A673 (cell line): ENCODE measurements around the gene DIP2C. TPM values are rescaled to one million over a fixed set of nuclear protein-coding genes. Genes with fewer than 3 reads are reported as not detected.

Source experiments
- BruUV-seq: library from RNA; stranded (reverse); fragments of 400-500 nt; replicated peaks from 2 replicates; lab custom pipeline; 2021; lab: Mats Ljungman, UMichigan
- CTCF ChIA-PET: fragments of 300-600 bp; sonication (Branson Sonifier 250); formaldehyde crosslinking; loops from one replicate; lab custom pipeline; 2022; ENCODE audit warnings: antibody characterized with exemption; lab: Charles Lee
- POLR2A ChIA-PET: fragments of 300-600 bp; sonication (Branson Sonifier 250); formaldehyde crosslinking; loops from one replicate; lab custom pipeline; 2022; ENCODE audit warnings: antibody characterized with exemption; ENCODE audit not compliant: low non-redundant PET; lab: Charles Lee
- DNase-seq: peaks from one replicate; pipeline ENCODE4 v3.0.0-alpha.2; 2015; ENCODE audit warnings: low spot score
- H3K27ac ChIP-seq: fragments of 200-600 bp; sonication (generic); 2 replicates; pipeline ENCODE4 v1.5.1; 2016; ENCODE audit warnings: mixed run types, low read depth, mild to moderate bottlenecking, mixed read lengths, antibody characterized with exemption, low read length; ENCODE audit not compliant: poor library complexity, severe bottlenecking
- H3K27me3 ChIP-seq: fragments of 200-600 bp; sonication (generic); replicated peaks from 2 replicates; pipeline ENCODE4 v1.6.1; 2017; ENCODE audit warnings: mixed run types, low read depth, mild to moderate bottlenecking, mixed read lengths, antibody characterized with exemption, low read length; ENCODE audit not compliant: insufficient read depth, poor library complexity
- H3K36me3 ChIP-seq: fragments of 200-600 bp; sonication (generic); 2 replicates; pipeline ENCODE4 v1.6.1; 2016; ENCODE audit warnings: mixed run types, mild to moderate bottlenecking, mixed read lengths, antibody characterized with exemption, low read length; ENCODE audit not compliant: insufficient read depth, poor library complexity, severe bottlenecking
- H3K4me1 ChIP-seq: fragments of 200-600 bp; sonication (generic); 2 replicates; pipeline ENCODE4 v1.6.1; 2017; ENCODE audit warnings: mixed run types, mild to moderate bottlenecking, mixed read lengths, antibody characterized with exemption, low read length; ENCODE audit not compliant: insufficient read depth, poor library complexity, severe bottlenecking
- H3K4me3 ChIP-seq: fragments of 200-600 bp; sonication (generic); 2 replicates; pipeline ENCODE4 v1.5.1; 2016; ENCODE audit warnings: low read depth, mixed run types, mild to moderate bottlenecking, mixed read lengths, low read length; ENCODE audit not compliant: poor library complexity, severe bottlenecking
- H3K9me3 ChIP-seq: fragments of 200-600 bp; sonication (generic); 2 replicates; pipeline ENCODE4 v1.6.1; 2016; ENCODE audit warnings: mixed run types, low read depth, mild to moderate bottlenecking, mixed read lengths, antibody characterized with exemption, low read length; ENCODE audit not compliant: poor library complexity, severe bottlenecking
- EZH2 ChIP-seq: fragments of 200-600 bp; sonication (generic); IDR thresholded peaks from 2 replicates; pipeline ENCODE4 v1.6.1; 2017; ENCODE audit warnings: borderline replicate concordance, low read depth, mild to moderate bottlenecking, mixed read lengths, antibody characterized with exemption, low read length; ENCODE audit not compliant: poor library complexity, severe bottlenecking
- intact Hi-C: fragments of 100-400 bp; cut with micrococcal nuclease; formaldehyde crosslinking; loops from one replicate; pipeline ENCODE4 v1.10.0; 2022; ENCODE audit not compliant: unreplicated experiment
- total RNA-seq: library from RNA; stranded (reverse); gene quantifications from 2 replicates; pipeline ENCODE4 v1.2.3, GENCODE V29; 2021
- TF ChIP-seq, protein P1 (sequence below): fragments of 300-800, 200-600 bp; sonication (generic); conservative IDR thresholded peaks from 2 replicates; pipeline ENCODE4 v1.5.1; 2017; ENCODE audit warnings: low read depth, mild to moderate bottlenecking, antibody characterized with exemption, low read length, moderate library complexity, mixed read lengths

DIP2C gene
- total RNA-seq, 1 experiment from 2014 or later: 13.2 TPM

DNA sequence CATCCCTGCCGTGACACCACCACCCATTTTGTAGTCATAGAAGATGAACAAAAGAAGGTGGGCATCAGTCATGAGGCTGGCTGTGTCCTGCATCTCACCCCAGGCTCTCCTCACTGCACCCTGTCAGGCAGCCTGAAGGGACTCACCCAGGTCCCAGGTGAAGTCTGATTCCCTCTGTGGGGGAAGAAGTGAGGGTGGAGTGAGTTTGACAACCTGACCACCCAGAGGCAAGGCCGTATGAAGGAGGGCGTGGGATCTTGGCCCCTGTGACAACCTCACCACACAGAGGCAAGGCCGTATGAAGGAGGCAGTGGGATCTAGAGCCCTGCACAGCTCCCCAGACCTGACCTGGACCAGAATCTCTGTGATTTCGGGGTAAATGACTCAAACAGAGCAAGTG, 152.5 kb downstream of the DIP2C start:
- CTCF ChIA-PET: no interaction called here
- intact Hi-C loops: no loop called here
- H3K9me3 ChIP-seq: no peaks in the 10 kb centered on the region
- BruUV-seq: no TSS peak
- peaks cover 1% of the 10 kb centered on the region for H3K4me1 ChIP-seq
- H3K4me3 ChIP-seq: no peak overlapping the region
- POLR2A ChIA-PET: no interaction called here
- TF ChIP-seq EZH2: no peak
- TF ChIP-seq, protein P1, sequence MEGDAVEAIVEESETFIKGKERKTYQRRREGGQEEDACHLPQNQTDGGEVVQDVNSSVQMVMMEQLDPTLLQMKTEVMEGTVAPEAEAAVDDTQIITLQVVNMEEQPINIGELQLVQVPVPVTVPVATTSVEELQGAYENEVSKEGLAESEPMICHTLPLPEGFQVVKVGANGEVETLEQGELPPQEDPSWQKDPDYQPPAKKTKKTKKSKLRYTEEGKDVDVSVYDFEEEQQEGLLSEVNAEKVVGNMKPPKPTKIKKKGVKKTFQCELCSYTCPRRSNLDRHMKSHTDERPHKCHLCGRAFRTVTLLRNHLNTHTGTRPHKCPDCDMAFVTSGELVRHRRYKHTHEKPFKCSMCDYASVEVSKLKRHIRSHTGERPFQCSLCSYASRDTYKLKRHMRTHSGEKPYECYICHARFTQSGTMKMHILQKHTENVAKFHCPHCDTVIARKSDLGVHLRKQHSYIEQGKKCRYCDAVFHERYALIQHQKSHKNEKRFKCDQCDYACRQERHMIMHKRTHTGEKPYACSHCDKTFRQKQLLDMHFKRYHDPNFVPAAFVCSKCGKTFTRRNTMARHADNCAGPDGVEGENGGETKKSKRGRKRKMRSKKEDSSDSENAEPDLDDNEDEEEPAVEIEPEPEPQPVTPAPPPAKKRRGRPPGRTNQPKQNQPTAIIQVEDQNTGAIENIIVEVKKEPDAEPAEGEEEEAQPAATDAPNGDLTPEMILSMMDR: no peak
- H3K36me3 ChIP-seq: no peaks in the 10 kb centered on the region
- H3K27ac ChIP-seq: no peak overlapping the region
- no peaks in the 10 kb centered on the region for H3K27me3 ChIP-seq
- DNase-seq: no peak

DNA sequence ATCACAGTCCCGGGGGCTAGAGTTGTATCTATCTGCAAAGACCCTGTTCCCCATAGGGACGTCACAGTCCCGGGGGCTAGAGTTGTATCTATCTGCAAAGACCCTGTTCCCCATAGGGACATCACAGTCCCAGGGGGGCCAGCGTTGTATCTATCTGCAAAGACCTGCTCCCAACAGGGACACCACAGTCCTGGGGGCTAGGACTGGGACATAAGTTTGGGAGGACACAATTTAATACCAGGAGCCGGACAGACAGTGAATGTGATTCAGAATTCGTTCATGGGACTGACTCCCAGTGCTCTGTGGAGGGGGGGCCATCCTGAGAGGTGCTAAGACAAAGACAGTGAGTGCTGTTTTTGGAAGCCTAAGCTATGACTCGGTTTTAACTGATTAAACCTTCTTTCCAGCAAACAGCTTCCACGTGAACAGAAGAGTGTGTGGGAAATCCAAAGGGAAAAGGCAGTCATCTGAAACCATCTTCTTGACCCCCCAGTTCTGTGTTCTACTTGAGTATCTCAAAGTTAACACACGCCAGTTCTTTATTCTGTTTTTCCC, 153.0 kb downstream of the DIP2C start:
- ChIA-PET CTCF (no interaction called here), POLR2A (no interaction called here)
- no peak overlapping the region for H3K27ac ChIP-seq
- H3K9me3 ChIP-seq: no peaks in the 10 kb centered on the region
- no peak for DNase-seq
- H3K4me3 ChIP-seq: no peak overlapping the region
- H3K27me3 ChIP-seq: no peaks in the 10 kb centered on the region
- no peaks in the 10 kb centered on the region for H3K4me1 ChIP-seq
- intact Hi-C loops: no loop called here
- H3K36me3 ChIP-seq: no peaks in the 10 kb centered on the region
- BruUV-seq: no TSS peak
- TF ChIP-seq, protein P1: no peak
- no peak for TF ChIP-seq EZH2

DNA sequence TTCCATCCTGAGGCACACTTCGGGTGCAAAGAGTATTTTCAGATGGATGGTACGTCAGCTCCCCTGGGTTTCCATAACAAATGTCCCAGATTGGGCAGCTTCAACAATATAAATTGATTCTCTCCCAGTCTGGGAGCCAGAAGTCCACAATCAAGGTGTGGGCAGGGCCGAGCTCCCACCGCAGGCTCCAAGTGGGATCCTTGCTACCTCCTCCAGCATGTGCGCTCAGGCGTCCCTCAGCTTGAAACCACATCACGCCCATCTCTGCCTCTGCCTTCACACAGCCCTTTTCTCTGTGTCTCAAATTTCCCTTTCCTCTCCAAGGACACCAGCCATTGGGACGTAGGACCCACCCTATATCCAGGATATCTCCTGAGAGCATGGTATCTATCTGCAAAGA, 153.5 kb downstream of the DIP2C start:
- ChIA-PET CTCF (no interaction called here), POLR2A (no interaction called here)
- intact Hi-C loops: no loop called here
- DNase-seq: no peak
- Histone ChIP-seq H3K4me3 (no peak overlapping the region), H3K9me3 (no peaks in the 10 kb centered on the region), H3K36me3 (no peaks in the 10 kb centered on the region), H3K4me1 (no peaks in the 10 kb centered on the region), H3K27me3 (no peaks in the 10 kb centered on the region), H3K27ac (no peak overlapping the region)
- no TSS peak for BruUV-seq
- TF ChIP-seq, protein P1: no peak
- no peak for TF ChIP-seq EZH2
